ENCODE measurements around the gene ACTL9. TPM values are rescaled to one million over a fixed set of nuclear protein-coding genes. Genes with fewer than 3 reads are reported as not detected.

The ACTL9 gene
- total and polyA plus RNA-seq, 2 donors (not counting 3 experiments of a cell fraction or from before 2014, with no cell fraction given), result not detected

DNA sequence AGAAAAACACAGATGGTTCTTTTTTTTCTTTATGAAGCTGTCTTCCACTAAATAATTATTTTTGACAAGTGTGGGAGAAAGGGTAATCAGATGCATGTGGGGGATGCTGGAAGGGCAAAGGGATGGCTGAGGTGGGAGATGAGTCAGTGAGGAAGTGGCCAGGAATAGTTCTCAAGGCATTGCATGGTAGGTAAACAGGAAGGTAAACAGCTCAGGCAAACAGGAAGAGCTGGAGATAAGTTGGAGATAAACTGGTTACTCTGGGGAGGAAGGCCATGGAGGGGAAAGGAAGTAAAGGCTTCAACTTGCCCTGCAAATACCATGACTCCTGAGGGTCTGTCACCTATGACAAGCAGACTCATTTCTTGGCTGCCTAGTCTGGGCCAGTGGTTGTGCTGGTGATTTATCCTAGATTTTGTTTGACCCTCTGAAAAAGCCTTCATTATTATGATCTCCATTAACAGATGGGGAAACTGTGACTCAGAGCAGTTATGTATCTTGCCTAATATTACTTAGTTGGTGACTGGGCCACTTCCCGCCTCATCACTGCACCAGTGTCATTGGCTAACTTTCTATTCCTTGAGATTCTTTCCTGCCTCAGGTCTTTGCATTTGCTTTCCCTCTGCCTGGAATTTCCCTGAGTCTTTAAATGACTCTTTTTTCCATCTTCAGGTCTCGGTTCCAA, 17.1 kb downstream of the ACTL9 start:
- Histone ChIP-seq H3K27me3 (ENCODE audit: control insufficient read depth in 2 of 2, insufficient read depth in 2 of 2, low read length in 2 of 2) (no peaks in the 10 kb centered on the region), H3K9ac (replicated peaks; ENCODE audit: extremely low read depth, insufficient read depth, low read length) (no peak overlapping the region), H3K9me1 (replicated peaks; ENCODE audit: control insufficient read depth, extremely low read depth, insufficient read depth, low read length) (no peaks in the 10 kb centered on the region), H3K4me2 (ENCODE audit: insufficient read depth, low read length) (no peak overlapping the region), H2AFZ (ENCODE audit: low read depth, low read length) (no peak overlapping the region), H3K36me3 (ENCODE audit: control insufficient read depth in 2 of 2, extremely low read depth in 1 of 2, insufficient read depth in 2 of 2, low read length in 2 of 2) (no peaks in the 10 kb centered on the region), H4K20me1 (replicated peaks; ENCODE audit: control insufficient read depth, extremely low read depth, insufficient read depth, low read length) (no peaks in the 10 kb centered on the region), H3K9me3 (replicated peaks; ENCODE audit: control insufficient read depth, insufficient read depth, low read length) (no peaks in the 10 kb centered on the region), H3K27ac (ENCODE audit: insufficient read depth, low read depth, low read length) (no peak overlapping the region), H3K79me2 (ENCODE audit: control insufficient read depth, insufficient read depth, low read length) (no peaks in the 10 kb centered on the region), H3K4me1 (ENCODE audit: control insufficient read depth, extremely low read depth, insufficient read depth, low read length) (no peaks in the 10 kb centered on the region), H3K4me3 (replicated peaks in 1 of 3; ENCODE audit: insufficient read depth in 1 of 3, low read depth in 1 of 3, low read length in 3 of 3) (no peak overlapping the region)
- no peak for FAIRE-seq
- no TSS peak for BruUV-seq (replicated peaks)
- TF ChIP-seq EZH2 (IDR thresholded peaks at IDR 0.05; ENCODE audit: borderline replicate concordance, low read depth, low read length, severe bottlenecking) (no peak), MYC (IDR thresholded peaks at IDR 0.05; ENCODE audit: low read depth, low read length) (no peak), GATA2 (IDR thresholded peaks at IDR 0.05; ENCODE audit: insufficient read depth, insufficient read length, low read depth, low read length) (no peak), JUN (IDR thresholded peaks at IDR 0.05; ENCODE audit: borderline replicate concordance, insufficient read depth, insufficient read length, low read depth) (no peak), FOS (IDR thresholded peaks at IDR 0.05; ENCODE audit: borderline replicate concordance, insufficient read depth, low read length) (no peak), POLR2AphosphoS5 (IDR thresholded peaks at IDR 0.05; ENCODE audit: insufficient read depth, low read depth, low read length) (no peak), POLR2A (IDR thresholded peaks at IDR 0.05; ENCODE audit: low read depth, low read length) (no peak), CTCF (IDR thresholded peaks at IDR 0.05; ENCODE audit: extremely low read depth in 1 of 2, insufficient read depth in 1 of 2, low read depth in 1 of 2, low read length in 2 of 2) (no peak)
- TF ChIP-seq, protein P1, sequence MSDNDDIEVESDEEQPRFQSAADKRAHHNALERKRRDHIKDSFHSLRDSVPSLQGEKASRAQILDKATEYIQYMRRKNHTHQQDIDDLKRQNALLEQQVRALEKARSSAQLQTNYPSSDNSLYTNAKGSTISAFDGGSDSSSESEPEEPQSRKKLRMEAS (IDR thresholded peaks at IDR 0.05; ENCODE audit: insufficient read depth, insufficient read length), result no peak
- ChIA-PET CTCF (no interaction called here), POLR2A (no interaction called here)
- intact Hi-C loops (cut with micrococcal nuclease), result no loop called here
- no peak for DNase-seq (ENCODE audit: low read depth, low spot score)
- dilution Hi-C loops (cut with MboI; ENCODE audit: extremely low pct_ligation_motif_present, low sequenced_read_pairs), result no loop called here
